TTC549 (cell line): ENCODE measurements around the gene STX17.
"Not testable (repeated sequence)": the region's sequence is repeated elsewhere in the genome, so short reads cannot be mapped to it uniquely, and the experiment has no call there.

Experiments
- FAIRE-seq: peaks from 2 replicates; lab custom pipeline; 2012; peaks lifted over from hg19 to GRCh38; lab: Jason Lieb, UNC

The STX17 gene

GRCh38 chr9:99906403-99907207 is at the start of gene STX17:
Gene STX17 (plus strand): TSS chr9:99906654. CDS start chr9:99915240, 8,586 bp downstream.
- FAIRE-seq = no peak

- FAIRE-seq = not testable (repeated sequence)
Measured at GRCh38 chr9:99857576-99857975, 48.9 kb upstream of the STX17 start.

GRCh38 chr9:99858087-99858486 is 48.4 kb upstream of the STX17 start:
- FAIRE-seq = no peak

- no peak for FAIRE-seq
Measured at GRCh38 chr9:99859243-99859980, 47.0 kb upstream of the STX17 start.

- FAIRE-seq = no peak
Measured at GRCh38 chr9:99860266-99860665, 46.2 kb upstream of the STX17 start.

- no peak for FAIRE-seq
Measured at GRCh38 chr9:99863955-99864354, 42.5 kb upstream of the STX17 start.

- FAIRE-seq = no peak
Measured at GRCh38 chr9:99866398-99866797, 40.1 kb upstream of the STX17 start.

GRCh38 chr9:99867536-99867935 is 38.9 kb upstream of the STX17 start:
- no peak for FAIRE-seq

GRCh38 chr9:99867968-99868367 is 38.5 kb upstream of the STX17 start:
- FAIRE-seq = no peak

GRCh38 chr9:99868845-99869244 is 37.6 kb upstream of the STX17 start:
- no peak for FAIRE-seq

GRCh38 chr9:99870126-99870525 is 36.3 kb upstream of the STX17 start:
- FAIRE-seq = no peak

- no peak for FAIRE-seq
Measured at GRCh38 chr9:99873531-99873930, 32.9 kb upstream of the STX17 start.

GRCh38 chr9:99873943-99874584 is 32.4 kb upstream of the STX17 start:
- no peak for FAIRE-seq

GRCh38 chr9:99876190-99876589 is 30.3 kb upstream of the STX17 start:
- no peak for FAIRE-seq

- no peak for FAIRE-seq
Measured at GRCh38 chr9:99878651-99879050, 27.8 kb upstream of the STX17 start.

- no peak for FAIRE-seq
Measured at GRCh38 chr9:99881769-99882168, 24.7 kb upstream of the STX17 start.

- no peak for FAIRE-seq
Measured at GRCh38 chr9:99885747-99886146, 20.7 kb upstream of the STX17 start.

- no peak for FAIRE-seq
Measured at GRCh38 chr9:99889120-99889519, 17.3 kb upstream of the STX17 start.

GRCh38 chr9:99894826-99895225 is 11.6 kb upstream of the STX17 start:
- no peak for FAIRE-seq

GRCh38 chr9:99895510-99895909 is 10.9 kb upstream of the STX17 start:
- FAIRE-seq = no peak

GRCh38 chr9:99896119-99896518 is 10.3 kb upstream of the STX17 start:
- FAIRE-seq = no peak

- no peak for FAIRE-seq
Measured at GRCh38 chr9:99903393-99903792, 3.1 kb upstream of the STX17 start.

GRCh38 chr9:99905833-99906402 is 536 bp upstream of the STX17 start:
- no peak for FAIRE-seq
